Amygdala (tissue), 56 donors: ENCODE measurements around the gene CD44.

Experiments used
- DNase-seq, 56 donors: peaks; one replicate each; lab custom pipeline; 2025; lab: John Stamatoyannopoulos, UW

Gene CD44

GRCh38 chr11:35173011-35173511, 34.1 kb downstream of the CD44 start:
- no peak for DNase-seq

GRCh38 chr11:35173616-35174566, 34.9 kb downstream of the CD44 start:
- no peak for DNase-seq

GRCh38 chr11:35174666-35175065, 35.7 kb downstream of the CD44 start:
- no peak for DNase-seq

- no peak for DNase-seq
Measured at GRCh38 chr11:35177370-35177769, 38.4 kb downstream of the CD44 start.

- DNase-seq, result no peak
Measured at GRCh38 chr11:35178067-35178805, 39.3 kb downstream of the CD44 start.

- DNase-seq, result peak in 1 of 56 donors; percentile 10
Measured at GRCh38 chr11:35178873-35179272, 39.9 kb downstream of the CD44 start.

- peak in 1 of 56 donors; percentile 29 for DNase-seq
Measured at GRCh38 chr11:35179466-35180135, 40.6 kb downstream of the CD44 start.

- DNase-seq, result no peak
Measured at GRCh38 chr11:35180317-35181233, 41.6 kb downstream of the CD44 start.

GRCh38 chr11:35182317-35182939, 43.5 kb downstream of the CD44 start:
- DNase-seq, result no peak

- no peak for DNase-seq
Measured at GRCh38 chr11:35183326-35183925, 44.5 kb downstream of the CD44 start.

- no peak for DNase-seq
Measured at GRCh38 chr11:35185696-35186095, 46.7 kb downstream of the CD44 start.

GRCh38 chr11:35187996-35188395, 49.0 kb downstream of the CD44 start:
- DNase-seq, result no peak

- DNase-seq, result no peak
Measured at GRCh38 chr11:35190804-35191348, 51.9 kb downstream of the CD44 start.

GRCh38 chr11:35192347-35192746, 53.4 kb downstream of the CD44 start:
- no peak for DNase-seq

- DNase-seq, result no peak
Measured at GRCh38 chr11:35193767-35194166, 54.8 kb downstream of the CD44 start.

GRCh38 chr11:35197292-35197691, 58.3 kb downstream of the CD44 start:
- DNase-seq, result no peak

- DNase-seq, result no peak
Measured at GRCh38 chr11:35200811-35201341, 61.9 kb downstream of the CD44 start.

GRCh38 chr11:35204614-35205013, 65.6 kb downstream of the CD44 start:
- DNase-seq, result no peak
